Gastroesophageal sphincter (tissue), 4 donors: ENCODE data around the gene SSNA1. TPM values are rescaled to one million over a fixed set of nuclear protein-coding genes. Genes with fewer than 3 reads are reported as not detected.

Experiments
- ATAC-seq: fragments of 150-250 bp; one replicate; pipeline ENCODE4 v1.9.1; 2016; ENCODE audit warnings: mild to moderate bottlenecking, moderate library complexity
- H3K27ac ChIP-seq, 4 donors: fragments of 200-600 bp; sonication (generic) in 3 of 4; 1 replicate in 3 of 4; 2 replicates in 1 of 4; pipeline ENCODE4 v1.5.1; 2016 to 2019
- H3K27me3 ChIP-seq: fragments of 200-600 bp; sonication (generic); one replicate; pipeline ENCODE4 v1.5.1; 2019
- H3K36me3 ChIP-seq, 2 donors: fragments of 200-600 bp; sonication (generic); one replicate each; pipeline ENCODE4 v1.5.1; 2019; ENCODE audit warnings: control low read depth in 1 of 2
- H3K4me1 ChIP-seq, 3 donors: fragments of 200-600 bp; sonication (generic); 1 replicate in 2 of 3; 2 replicates in 1 of 3; pipeline ENCODE4 v1.5.1; 2016 to 2019; ENCODE audit warnings: control low read depth in 2 of 3
- H3K4me3 ChIP-seq, 2 donors: fragments of 200-600 bp; sonication (generic); one replicate each; pipeline ENCODE4 v1.5.1; 2019; ENCODE audit warnings: mild to moderate bottlenecking in 1 of 2, moderate library complexity in 1 of 2
- H3K9me3 ChIP-seq, 3 donors: fragments of 200-600 bp; sonication (generic); one replicate each; pipeline ENCODE4 v1.5.1; 2017 to 2019; ENCODE audit warnings: control low read depth in 2 of 3
- CTCF ChIP-seq, 4 experiments: fragments of 200-600 bp in 2 of 4; fragments of 450-650 bp in 2 of 4; sonication (generic) in 1 of 4; IDR thresholded peaks; one replicate each; pipeline ENCODE4 v1.5.1; 2017 to 2019; ENCODE audit warnings: antibody characterized with exemption in 4 of 4, mild to moderate bottlenecking in 2 of 4, moderate library complexity in 2 of 4
- EP300 ChIP-seq: sonication (generic); formaldehyde crosslinking; IDR thresholded peaks from one replicate; pipeline ENCODE4 v1.6.1; 2017; ENCODE audit warnings: antibody characterized with exemption, mild to moderate bottlenecking
- POLR2A ChIP-seq, 2 donors: fragments of 450-650 bp; IDR thresholded peaks; one replicate each; pipeline ENCODE4 v1.6.1; 2017; ENCODE audit warnings: antibody characterized with exemption in 2 of 2, mild to moderate bottlenecking in 2 of 2, moderate library complexity in 1 of 2
- POLR2AphosphoS5 ChIP-seq: sonication (generic); formaldehyde crosslinking; IDR thresholded peaks from one replicate; pipeline ENCODE4 v1.6.1; 2017; ENCODE audit warnings: antibody characterized with exemption
- WGBS, 2 donors: methylation state at CpG; one replicate each; pipeline ENCODE4 v1.1.5; 2018; ENCODE audit warnings: low coverage in 1 of 2; 5-methylcytosine and 5-hydroxymethylcytosine counted together
- total RNA-seq, 4 donors: library from RNA; depleted of rRNA; stranded (reverse); fragments of >200 nt; gene quantifications; one replicate each; pipeline ENCODE4 v1.1.0, GENCODE V29; 2016

Gene SSNA1
- total RNA-seq, 4 donors from 2014 or later, result 56.8 to 99.0 (median 73.8) TPM

DNA sequence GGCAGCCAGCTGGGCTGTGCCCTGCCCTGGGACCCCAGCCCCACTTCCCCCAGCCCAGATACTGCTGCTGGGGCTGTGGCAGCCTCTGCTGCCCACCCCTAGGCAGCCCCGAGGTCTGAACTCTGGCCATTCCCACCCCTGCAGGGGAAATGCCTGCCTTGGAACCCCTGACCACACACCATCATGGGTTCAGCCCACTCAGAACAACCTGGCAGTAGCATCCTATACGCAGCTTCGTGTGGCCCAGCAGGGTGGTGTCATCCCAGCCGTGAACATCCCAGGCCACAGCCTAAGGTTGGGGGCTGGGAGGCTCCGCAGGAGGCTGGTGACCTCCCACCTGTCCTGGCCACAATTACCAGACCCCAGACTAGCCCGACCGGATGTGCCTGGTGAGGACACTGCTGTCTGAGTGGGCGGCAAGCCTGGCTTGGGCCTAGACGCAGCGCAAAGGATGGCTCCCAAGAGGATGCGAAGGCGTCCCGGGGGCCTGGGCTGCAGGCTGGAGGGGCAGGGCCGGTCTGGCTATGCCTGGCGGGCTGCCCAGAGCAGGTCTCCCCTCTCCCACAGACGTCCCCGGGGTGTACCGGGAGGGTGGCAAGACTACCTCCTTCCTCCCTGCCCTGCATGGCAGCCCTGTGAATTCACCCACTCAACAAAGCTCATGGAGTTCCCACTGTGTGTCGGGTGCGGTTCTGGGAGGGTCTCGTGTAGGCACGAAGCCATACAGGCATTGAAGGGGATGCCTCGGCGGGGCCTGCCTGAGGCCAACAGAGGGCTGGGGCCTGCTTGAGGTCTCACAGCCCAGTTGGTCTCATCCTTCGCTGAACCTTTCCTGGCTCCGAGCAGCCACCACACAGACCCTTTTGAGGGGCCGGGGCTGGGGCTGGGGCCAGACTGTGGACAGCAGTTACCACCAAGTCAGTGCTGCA is 40.8 kb downstream of the SSNA1 start:
- TF ChIP-seq POLR2AphosphoS5, result no peak
- no peak for TF ChIP-seq EP300
- TF ChIP-seq POLR2A (IDR thresholded peaks at IDR 0.05), result no peak
- TF ChIP-seq CTCF (IDR thresholded peaks at IDR 0.05), result no peak
- H3K4me1 ChIP-seq, result peaks cover 0 to 18% (median 4%) of the 10 kb centered on the region in 3 donors
- H3K36me3 ChIP-seq, result no peaks in the 10 kb centered on the region
- WGBS, 2 donors, result no CpG with 5 or more reads among the region's 27 CpGs
- H3K4me3 ChIP-seq, result no peak overlapping the region
- peaks cover 83% of the 10 kb centered on the region for H3K27me3 ChIP-seq
- no peak for ATAC-seq
- H3K27ac ChIP-seq, result no peak overlapping the region
- no peaks in the 10 kb centered on the region for H3K9me3 ChIP-seq

GRCh38 chr9:137229903-137230704 is 41.6 kb downstream of the SSNA1 start:
- 53% methylated on average over 2 of the region's 31 CpGs; no CpG with 5 or more reads in 1 of the 2 donors for WGBS, 2 donors
- ATAC-seq, result no peak

GRCh38 chr9:137230705-137231371 is 42.4 kb downstream of the SSNA1 start, which contains the start of gene SLC34A3:
Gene SLC34A3, plus strand, starts transcription at chr9:137230901. Its CDS starts 802 bp downstream, at chr9:137231703.
- WGBS, 2 donors, result no CpG with 5 or more reads among the region's 14 CpGs
- Histone ChIP-seq H3K9me3 (no peaks in the 10 kb centered on the region), H3K36me3 (no peaks in the 10 kb centered on the region), H3K27me3 (peaks cover 90% of the 10 kb centered on the region), H3K27ac (no peak within 1 kb of the TSS), H3K4me3 (no peak within 1 kb of the TSS), H3K4me1 (peaks cover 0 to 20% (median 6%) of the 10 kb centered on the region in 3 donors)
- TF ChIP-seq POLR2AphosphoS5 (no peak), CTCF (IDR thresholded peaks at IDR 0.05) (no peak)
- ATAC-seq, result no peak

More at GRCh38 chr9:137229903-137230704, 41.6 kb downstream of the SSNA1 start:
- Histone ChIP-seq H3K4me3 (no peak overlapping the region), H3K36me3 (no peaks in the 10 kb centered on the region), H3K27me3 (peaks cover 90% of the 10 kb centered on the region), H3K9me3 (no peaks in the 10 kb centered on the region), H3K27ac (no peak overlapping the region), H3K4me1 (peaks cover 0 to 13% (median 3%) of the 10 kb centered on the region in 3 donors)
- TF ChIP-seq POLR2A (IDR thresholded peaks at IDR 0.05) (no peak), EP300 (no peak), POLR2AphosphoS5 (no peak), CTCF (IDR thresholded peaks at IDR 0.05) (no peak)

DNA sequence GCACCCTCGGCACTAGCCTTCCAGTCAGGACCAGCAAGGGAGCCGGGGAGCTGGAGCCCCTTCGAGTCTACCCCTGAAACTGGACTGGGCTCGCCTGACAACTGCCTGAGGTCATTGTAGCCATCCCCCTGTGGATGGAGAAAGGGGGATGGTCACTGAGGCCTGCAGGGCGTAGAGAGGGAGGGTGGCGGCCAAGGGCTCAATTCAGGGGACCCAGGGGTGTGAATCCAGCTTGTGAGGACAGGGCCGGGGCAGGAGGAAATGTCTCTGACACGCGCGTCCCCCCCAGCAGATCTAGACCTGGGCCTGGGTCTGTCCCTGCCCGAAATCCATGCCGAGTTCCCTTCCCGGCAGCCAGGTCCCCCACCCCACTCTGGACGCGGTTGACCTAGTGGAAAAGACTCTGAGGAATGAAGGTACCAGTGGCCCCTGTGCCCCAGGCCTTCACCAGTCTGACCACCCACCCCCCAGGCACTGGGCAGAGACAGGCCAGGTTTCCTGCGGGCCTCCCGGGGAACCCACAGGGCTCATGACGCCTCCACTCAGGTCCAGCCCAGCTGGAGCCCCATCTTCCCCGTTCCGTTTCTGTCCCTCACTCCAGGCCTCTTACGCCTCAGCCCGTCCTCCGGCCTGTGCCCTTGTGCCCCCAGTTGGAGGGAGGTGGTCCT is 43.0 kb downstream of the SSNA1 start:
- Histone ChIP-seq H3K4me3 (no peak overlapping the region), H3K4me1 (peaks cover 0 to 27% (median 13%) of the 10 kb centered on the region in 3 donors), H3K27ac (no peak overlapping the region), H3K9me3 (no peaks in the 10 kb centered on the region), H3K36me3 (no peaks in the 10 kb centered on the region), H3K27me3 (peaks cover 85% of the 10 kb centered on the region)
- ATAC-seq, result no peak
- TF ChIP-seq CTCF (IDR thresholded peaks at IDR 0.05), result no peak
- no peak for TF ChIP-seq POLR2A (IDR thresholded peaks at IDR 0.05)
- no peak for TF ChIP-seq POLR2AphosphoS5
- no peak for TF ChIP-seq EP300
- 60% methylated on average over 2 of the region's 23 CpGs; no CpG with 5 or more reads in 1 of the 2 donors for WGBS, 2 donors
